ENCODE measurements around the gene PIGK.

- peak; percentile 69 for TF ChIP-seq MYC (IDR thresholded peaks at IDR 0.05; ENCODE audit: low read depth, low read length)
- TF ChIP-seq CTCF (IDR thresholded peaks at IDR 0.05; ENCODE audit: low read depth, low read length): no peak
These were observed at the start of gene PIGK for GRCh38 chr1:77219166-77219887.
